ENCODE data around the gene NR5A2.

NR5A2 gene

GRCh38 chr1:200207711-200208126, 180.2 kb downstream of the NR5A2 start:
- DNase-seq: peak; percentile 8 to 40 (median 36)

- no peak for DNase-seq
Measured at GRCh38 chr1:200211157-200211556, 183.6 kb downstream of the NR5A2 start.

- no peak for DNase-seq
Measured at GRCh38 chr1:200213392-200213791, 185.9 kb downstream of the NR5A2 start.

GRCh38 chr1:200213921-200214320, 186.4 kb downstream of the NR5A2 start:
- DNase-seq: no peak

GRCh38 chr1:200215350-200215749, 187.8 kb downstream of the NR5A2 start:
- no peak for DNase-seq

GRCh38 chr1:200217703-200218102, 190.2 kb downstream of the NR5A2 start:
- no peak for DNase-seq

- no peak for DNase-seq
Measured at GRCh38 chr1:200221614-200222282, 194.2 kb downstream of the NR5A2 start.

- no peak for DNase-seq
Measured at GRCh38 chr1:200223207-200223606, 195.7 kb downstream of the NR5A2 start.

GRCh38 chr1:200223613-200224012, 196.1 kb downstream of the NR5A2 start:
- DNase-seq: no peak

- no peak for DNase-seq
Measured at GRCh38 chr1:200224315-200224714, 196.8 kb downstream of the NR5A2 start.

GRCh38 chr1:200226268-200226968, 198.9 kb downstream of the NR5A2 start:
- peak; percentile 22 to 44 (median 26) for DNase-seq

GRCh38 chr1:200226969-200227303, 199.4 kb downstream of the NR5A2 start:
- DNase-seq: no peak

Measured in suppressor macrophage treated with lipopolysaccharide for 1 hour (primary cell).